Endothelial cell of umbilical vein (primary cell): Measurements from ENCODE around the gene HECTD4. TPM values are rescaled to one million over a fixed set of nuclear protein-coding genes. Genes with fewer than 3 reads are reported as not detected.

Source experiments
- BruUV-seq: library from RNA; stranded (reverse); fragments of 400-500 nt; replicated peaks from 2 replicates; lab custom pipeline; 2021; lab: Mats Ljungman, UMichigan
- CTCF ChIA-PET: fragments of 300-600, 350-600 bp; sonication (Branson Sonifier 250); formaldehyde crosslinking; loops from one replicate; lab custom pipeline; 2021; ENCODE audit warnings: antibody characterized with exemption, inconsistent platforms; lab: Charles Lee
- POLR2A ChIA-PET: fragments of 300-600, 350-600 bp; sonication (Branson Sonifier 250); formaldehyde crosslinking; loops from one replicate; lab custom pipeline; 2021; ENCODE audit warnings: antibody characterized with exemption, inconsistent platforms; lab: Charles Lee
- DNase-seq: peaks from one replicate; pipeline ENCODE4 v3.0.0-alpha.2; 2011; ENCODE audit warnings: low read depth, low spot score
- FAIRE-seq: peaks from 2 replicates; lab custom pipeline; 2011; peaks lifted over from hg19 to GRCh38; lab: Jason Lieb, UNC
- H2AFZ ChIP-seq: 2 replicates; pipeline ENCODE4 v1.6.0; 2012; ENCODE audit warnings: low read depth, low read length, control low read depth, inconsistent platforms
- H3K27ac ChIP-seq: 2 replicates; pipeline ENCODE4 v1.5.1; 2011; ENCODE audit warnings: low read depth, mild to moderate bottlenecking, control low read depth, low read length, moderate library complexity; ENCODE audit not compliant: insufficient read depth
- H3K27me3 ChIP-seq, 2 experiments: 2 replicates each; pipeline versions ENCODE4 v1.6.0 to v1.6.1; 2011; ENCODE audit warnings: low read length in 2 of 2, mixed read lengths in 1 of 2; ENCODE audit not compliant: control insufficient read depth in 2 of 2, insufficient read depth in 2 of 2
- H3K36me3 ChIP-seq, 2 experiments: 2 replicates in 1 of 2; 3 replicates in 1 of 2; pipeline ENCODE4 v1.5.1; 2011; ENCODE audit warnings: low read length in 2 of 2, mild to moderate bottlenecking in 1 of 2, moderate library complexity in 1 of 2; ENCODE audit not compliant: control insufficient read depth in 2 of 2, insufficient read depth in 2 of 2; ENCODE audit errors: extremely low read depth in 1 of 2
- H3K4me1 ChIP-seq: 3 replicates; pipeline ENCODE4 v1.5.1; 2011; ENCODE audit warnings: mild to moderate bottlenecking, low read length; ENCODE audit not compliant: control insufficient read depth, insufficient read depth; ENCODE audit errors: extremely low read depth
- H3K4me2 ChIP-seq: 2 replicates; pipeline ENCODE4 v1.6.1; 2011; ENCODE audit warnings: low read length, control low read depth, mixed read lengths; ENCODE audit not compliant: insufficient read depth
- H3K4me3 ChIP-seq, 3 experiments: fragments of 200-600 bp in 1 of 3; sonication (generic), shearing (Covaris generic) in 1 of 3; replicated peaks in 1 of 3; 2 replicates each; pipeline ENCODE4 v1.5.1; 2011 to 2016; ENCODE audit warnings: control low read depth in 3 of 3, low read length in 3 of 3, mild to moderate bottlenecking in 2 of 3, inconsistent platforms in 1 of 3, low read depth in 1 of 3, moderate library complexity in 1 of 3; ENCODE audit not compliant: insufficient read depth in 1 of 3
- H3K79me2 ChIP-seq: 2 replicates; pipeline ENCODE4 v1.6.0; 2012; ENCODE audit warnings: low read length, inconsistent platforms; ENCODE audit not compliant: control insufficient read depth, insufficient read depth
- H3K9ac ChIP-seq: replicated peaks from 2 replicates; pipeline ENCODE3; 2011; ENCODE audit warnings: low read length, control low read depth; ENCODE audit not compliant: insufficient read depth; ENCODE audit errors: extremely low read depth
- H3K9me1 ChIP-seq: replicated peaks from 3 replicates; pipeline ENCODE4 v1.6.0; 2011; ENCODE audit warnings: mild to moderate bottlenecking, low read length; ENCODE audit not compliant: control insufficient read depth, insufficient read depth; ENCODE audit errors: extremely low read depth
- H3K9me3 ChIP-seq: replicated peaks from 2 replicates; pipeline ENCODE4 v1.5.1; 2012; ENCODE audit warnings: low read length, inconsistent platforms; ENCODE audit not compliant: control insufficient read depth, insufficient read depth
- H4K20me1 ChIP-seq: replicated peaks from 2 replicates; pipeline ENCODE3; 2011; ENCODE audit warnings: mild to moderate bottlenecking, low read length; ENCODE audit not compliant: control insufficient read depth, insufficient read depth; ENCODE audit errors: extremely low read depth
- CTCF ChIP-seq, 2 donors: IDR thresholded peaks; 1 replicate in 1 of 2; 2 replicates in 1 of 2; pipeline ENCODE4 v1.5.1; 2011; ENCODE audit warnings: low read length in 2 of 2, mild to moderate bottlenecking in 2 of 2, moderate library complexity in 2 of 2, control low read depth in 1 of 2, inconsistent platforms in 1 of 2, low read depth in 1 of 2; ENCODE audit not compliant: insufficient read depth in 1 of 2; ENCODE audit errors: extremely low read depth in 1 of 2
- EZH2 ChIP-seq: IDR thresholded peaks from 2 replicates; pipeline ENCODE4 v1.6.1; 2012; ENCODE audit warnings: borderline replicate concordance, low read depth, mild to moderate bottlenecking, moderate library complexity, low read length, inconsistent platforms; ENCODE audit not compliant: severe bottlenecking
- FOS ChIP-seq: IDR thresholded peaks from 2 replicates; pipeline ENCODE4 v1.6.1; 2011; ENCODE audit warnings: mild to moderate bottlenecking, low read length, moderate library complexity, borderline replicate concordance; ENCODE audit not compliant: insufficient read depth
- GATA2 ChIP-seq: IDR thresholded peaks from 2 replicates; pipeline ENCODE4 v1.7.0; 2011; ENCODE audit warnings: low read depth, mild to moderate bottlenecking, moderate library complexity, mixed read lengths, low read length; ENCODE audit not compliant: insufficient read length, insufficient read depth
- JUN ChIP-seq: IDR thresholded peaks from 2 replicates; pipeline ENCODE4 v1.6.1; 2011; ENCODE audit warnings: borderline replicate concordance, low read depth; ENCODE audit not compliant: insufficient read length, insufficient read depth
- MAX ChIP-seq: IDR thresholded peaks from 2 replicates; pipeline ENCODE4 v1.6.1; 2011; ENCODE audit not compliant: insufficient read depth, insufficient read length
- MYC ChIP-seq: IDR thresholded peaks from one replicate; pipeline ENCODE4 v1.6.1; 2011; ENCODE audit warnings: mild to moderate bottlenecking, low read depth, low read length
- POLR2A ChIP-seq: IDR thresholded peaks from 2 replicates; pipeline ENCODE4 v1.6.1; 2012; ENCODE audit warnings: low read depth, mild to moderate bottlenecking, control low read depth, low read length
- POLR2AphosphoS5 ChIP-seq: IDR thresholded peaks from 2 replicates; pipeline ENCODE4 v1.6.1; 2012; ENCODE audit warnings: low read depth, mild to moderate bottlenecking, control low read depth, low read length, moderate library complexity; ENCODE audit not compliant: insufficient read depth
- dilution Hi-C: fragments of 300-500 bp; cut with MboI; formaldehyde crosslinking; loops from one replicate; pipeline ENCODE4 v1.15.0; 2019; ENCODE audit warnings: low sequenced_read_pairs; ENCODE audit not compliant: extremely low pct_ligation_motif_present
- intact Hi-C: fragments of 100-400 bp; cut with micrococcal nuclease; formaldehyde crosslinking; loops from one replicate; pipeline ENCODE4 v1.10.0; 2022
- polyA plus RNA-seq, 4 experiments: library from polyadenylated mRNA; depleted of rRNA in 3 of 4; stranded (reverse) in 3 of 4; unstranded in 1 of 4; fragments of >200 nt; gene quantifications; 2 replicates each; pipeline versions ENCODE4 v1.2.1 to v1.2.3, GENCODE V29; 2011 to 2012; ENCODE audit warnings: missing spikeins in 1 of 4
- total RNA-seq: library from RNA; stranded (reverse); gene quantifications from 2 replicates; pipeline ENCODE4 v1.2.3, GENCODE V29; 2021

Gene HECTD4
- total and polyA plus RNA-seq, 2 donors (not counting 3 experiments of a cell fraction or from before 2014, with no cell fraction given), result 9.7 to 47.7 TPM

- POLR2A ChIA-PET, result no interaction called here
- peaks cover 3% of the 10 kb centered on the region for H3K79me2 ChIP-seq
These were observed 61.0 kb downstream of the HECTD4 start for GRCh38 chr12:112321245-112321644.

More at GRCh38 chr12:112321245-112321644, 61.0 kb downstream of the HECTD4 start:
- Histone ChIP-seq H3K9me3 (no peaks in the 10 kb centered on the region), H3K4me2 (no peak overlapping the region), H3K9me1 (no peaks in the 10 kb centered on the region), H3K27ac (no peak overlapping the region), H3K4me3 (no peak overlapping the region), H3K4me1 (no peaks in the 10 kb centered on the region), H3K36me3 (peaks cover 0 to 4% of the 10 kb centered on the region in 2 experiments), H4K20me1 (no peaks in the 10 kb centered on the region), H2AFZ (no peak overlapping the region), H3K9ac (no peak overlapping the region), H3K27me3 (no peaks in the 10 kb centered on the region)
- TF ChIP-seq MAX (no peak), EZH2 (no peak), POLR2AphosphoS5 (no peak), CTCF (IDR thresholded peaks at IDR 0.05; ENCODE audit: extremely low read depth in 1 of 2, insufficient read depth in 1 of 2, low read depth in 1 of 2, low read length in 2 of 2) (no peak), GATA2 (no peak), MYC (no peak), JUN (no peak), FOS (no peak), POLR2A (no peak)
- no TSS peak for BruUV-seq
- CTCF ChIA-PET, result interaction anchor here (1.0 to 1.3 kb wide), 2 partner anchors 66 kb away, joined by 3 to 7 read pairs; no protein-coding TSS in a partner anchor
- intact Hi-C loops, result no loop called here
- FAIRE-seq (no peak), DNase-seq (peak; percentile 6)
- dilution Hi-C loops, result no loop called here
